Spleen (tissue), 11 donors: ENCODE results near the gene STXBP6. TPM values are rescaled to one million over a fixed set of nuclear protein-coding genes. Genes with fewer than 3 reads are reported as not detected.

ENCODE experiments used
- DNase-seq: peaks from one replicate; pipeline ENCODE4 v3.0.0-alpha.2; 2020
- H3K27ac ChIP-seq, 8 donors: fragments of 200-600 bp; sonication (generic) in 7 of 8; 1 replicate in 4 of 8; 2 replicates in 4 of 8; pipeline versions ENCODE4 v1.5.0 to v1.8.0; 2016 to 2021; ENCODE audit warnings: inconsistent platforms in 4 of 8, mild to moderate bottlenecking in 4 of 8, moderate library complexity in 1 of 8
- H3K27me3 ChIP-seq, 7 donors: fragments of 200-600 bp; sonication (generic) in 6 of 7; replicated peaks in 1 of 7; 1 replicate in 4 of 7; 2 replicates in 3 of 7; pipeline versions ENCODE4 v1.5.0 to v1.8.0; 2016 to 2021; ENCODE audit warnings: inconsistent platforms in 3 of 7, mild to moderate bottlenecking in 1 of 7
- H3K36me3 ChIP-seq, 6 donors: fragments of 200-600 bp; sonication (generic) in 5 of 6; 1 replicate in 4 of 6; 2 replicates in 2 of 6; pipeline versions ENCODE4 v1.5.0 to v1.8.0; 2016 to 2021; ENCODE audit warnings: inconsistent platforms in 2 of 6
- H3K4me1 ChIP-seq, 6 donors: fragments of 200-600 bp; sonication (generic) in 5 of 6; 1 replicate in 3 of 6; 2 replicates in 3 of 6; pipeline versions ENCODE4 v1.5.0 to v1.8.0; 2016 to 2021; ENCODE audit warnings: inconsistent platforms in 3 of 6
- H3K4me3 ChIP-seq, 8 donors: fragments of 200-600 bp; sonication (generic) in 7 of 8; 1 replicate in 4 of 8; 2 replicates in 4 of 8; pipeline versions ENCODE4 v1.5.0 to v1.8.0; 2016 to 2021; ENCODE audit warnings: inconsistent platforms in 4 of 8, mild to moderate bottlenecking in 4 of 8, moderate library complexity in 2 of 8
- H3K9me3 ChIP-seq, 8 donors: fragments of 200-600 bp; sonication (generic) in 7 of 8; 1 replicate in 4 of 8; 2 replicates in 4 of 8; pipeline versions ENCODE4 v1.5.0 to v1.8.0; 2016 to 2021; ENCODE audit warnings: inconsistent platforms in 4 of 8
- CTCF ChIP-seq, 11 experiments: fragments of 200-600 bp in 7 of 11; fragments of 450-650 bp in 4 of 11; sonication (generic) in 4 of 11; IDR thresholded peaks in 8 of 11; conservative IDR thresholded peaks in 3 of 11; 1 replicate in 7 of 11; 2 replicates in 4 of 11; pipeline versions ENCODE4 v1.4.0 to v1.8.0; 2016 to 2021; ENCODE audit warnings: antibody characterized with exemption in 11 of 11, inconsistent platforms in 4 of 11, mild to moderate bottlenecking in 1 of 11
- POLR2A ChIP-seq, 3 donors: fragments of 450-650 bp; IDR thresholded peaks; one replicate each; pipeline ENCODE4 v1.5.1; 2017; ENCODE audit warnings: antibody characterized with exemption in 3 of 3, mild to moderate bottlenecking in 1 of 3
- POLR2AphosphoS5 ChIP-seq, 3 donors: sonication (generic); formaldehyde crosslinking; IDR thresholded peaks; one replicate each; pipeline ENCODE4 v1.5.1; 2017; ENCODE audit warnings: antibody characterized with exemption in 3 of 3
- WGBS, 5 donors: extraction: QIAGEN DNeasy Blood & Tissue Kit in 3 of 5; methylation state at CpG; one replicate each; pipeline versions ENCODE4 v1.1.5 to v1.1.7; 2013 to 2018; 5-methylcytosine and 5-hydroxymethylcytosine counted together
- intact Hi-C: fragments of 100-400 bp; cut with DNase I; formaldehyde crosslinking; loops from one replicate; pipeline ENCODE4 v1.15.0; 2023; ENCODE audit warnings: low total_unique reads
- polyA plus RNA-seq, 3 donors: library from polyadenylated mRNA; stranded (reverse); fragments of 200-250 nt; gene quantifications; one replicate each; pipeline ENCODE4 v1.2.1, GENCODE V29; 2013
- total RNA-seq, 7 donors: library from RNA; depleted of rRNA in 3 of 7; stranded (reverse); fragments of >200 nt in 3 of 7; fragmentation: NEBNext Ultra II Directional in 4 of 7; extraction: Animal tissue kit (Norgen Biotek cat#: 25700) in 4 of 7; gene quantifications; one replicate each; pipeline versions ENCODE4 v1.1.0 to v1.2.1, GENCODE V29; 2016 to 2021
- donor health status: healthy with polysubstance abuse.
- donor health status: DM: no; HTN: no; CAD: no; lungs with moderate emphysema.
- donor health status: DM: no; HTN: no; CAD: no.
- donor health status: Bipolar disorder and iron deficiency.
- donor health status: healthy.
- donor health status: DM: no; HTN: no; CAD: no.
- donor health status: DM: yes; HTN: yes; CAD: no.

STXBP6 gene
- total and polyA plus RNA-seq, 10 donors, result 0.76 to 1.4 (median 0.87) TPM

DNA sequence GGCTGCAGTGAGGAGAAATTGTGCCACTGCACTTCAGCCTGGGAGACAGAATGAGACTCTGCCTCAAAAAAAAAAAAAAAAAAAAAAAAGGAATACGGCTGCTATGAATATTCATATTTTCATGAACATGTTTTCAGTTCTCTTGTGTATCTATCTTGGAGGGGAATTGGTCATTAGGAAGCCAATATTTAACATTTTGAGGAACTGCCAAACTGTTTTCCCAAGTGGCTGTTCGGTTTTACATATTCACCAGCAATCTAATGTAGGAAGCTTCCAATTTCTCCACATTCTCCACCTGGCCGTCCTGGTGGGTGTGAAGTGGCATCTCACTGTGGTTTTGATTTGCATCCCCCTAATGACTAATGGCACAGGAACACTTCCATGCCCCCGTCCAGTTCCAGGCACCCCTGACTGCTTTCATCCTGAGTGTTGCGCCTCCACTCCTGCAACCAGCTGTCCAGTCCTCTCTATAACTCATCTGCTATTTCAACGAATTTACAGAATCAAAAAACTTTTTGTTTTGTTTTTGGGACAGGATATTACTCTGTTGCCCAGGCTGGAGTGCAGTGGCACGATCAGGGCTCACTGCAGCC, 5.7 kb downstream of the STXBP6 start:
- 66 to 87% (median 76%) methylated on average over 7 of the region's 7 CpGs for WGBS, 5 donors
- H3K4me1 ChIP-seq, result peaks cover 2 to 7% (median 3%) of the 10 kb centered on the region in 6 donors
- H3K27ac ChIP-seq, result no peak overlapping the region
- intact Hi-C loops, result no loop called here
- H3K9me3 ChIP-seq, result no peaks in the 10 kb centered on the region
- no peak for TF ChIP-seq CTCF (IDR thresholded peaks at IDR 0.05 in 8 of 11, conservative IDR thresholded peaks at IDR 0.05 in 3 of 11)
- TF ChIP-seq POLR2A (IDR thresholded peaks at IDR 0.05), result no peak
- no peak for TF ChIP-seq POLR2AphosphoS5 (IDR thresholded peaks at IDR 0.05)
- no peak overlapping the region for H3K4me3 ChIP-seq
- DNase-seq, result no peak
- no peaks in the 10 kb centered on the region for H3K36me3 ChIP-seq
- peaks cover 2 to 44% (median 12%) of the 10 kb centered on the region in 7 donors for H3K27me3 ChIP-seq

- Histone ChIP-seq H3K36me3 (no peaks in the 10 kb centered on the region), H3K27me3 (peaks cover 0 to 28% (median 0%) of the 10 kb centered on the region in 7 donors), H3K4me3 (no peak overlapping the region), H3K27ac (no peak overlapping the region), H3K4me1 (no peaks in the 10 kb centered on the region), H3K9me3 (no peaks in the 10 kb centered on the region)
- TF ChIP-seq POLR2AphosphoS5 (IDR thresholded peaks at IDR 0.05) (no peak), CTCF (IDR thresholded peaks at IDR 0.05 in 8 of 11, conservative IDR thresholded peaks at IDR 0.05 in 3 of 11) (peak in 1 of 11 experiments; percentile 21)
- DNase-seq, result no peak
- intact Hi-C loops, result no loop called here
- WGBS, 5 donors, result 78 to 84% (median 81%) methylated on average over 14 of the region's 14 CpGs
These were observed 7.3 kb downstream of the STXBP6 start for GRCh38 chr14:25042362-25043299.

DNA sequence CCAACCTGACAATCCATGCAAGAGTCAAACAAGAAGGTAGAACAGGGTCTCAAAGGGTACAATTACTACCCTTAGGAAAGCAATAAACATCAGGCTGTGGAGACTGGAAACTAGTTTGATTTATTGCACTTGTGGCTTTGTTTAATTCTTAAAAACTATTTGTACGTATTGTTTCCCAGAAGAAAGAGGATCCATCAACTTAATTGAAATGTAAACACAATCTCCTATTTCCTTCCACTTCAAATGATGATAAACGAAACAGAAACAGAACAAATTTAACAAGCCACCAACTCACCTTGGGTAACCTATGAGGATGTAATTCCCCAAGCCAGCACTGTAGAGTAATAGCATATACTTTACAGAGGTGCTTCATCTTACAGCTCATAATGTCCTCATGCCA, 8.0 kb downstream of the STXBP6 start:
- no peak overlapping the region for H3K4me3 ChIP-seq
- peaks cover 0 to 21% (median 0%) of the 10 kb centered on the region in 7 donors for H3K27me3 ChIP-seq
- intact Hi-C loops, result no loop called here
- no peaks in the 10 kb centered on the region for H3K4me1 ChIP-seq
- TF ChIP-seq POLR2AphosphoS5 (IDR thresholded peaks at IDR 0.05) (no peak), CTCF (IDR thresholded peaks at IDR 0.05 in 8 of 11, conservative IDR thresholded peaks at IDR 0.05 in 3 of 11) (no peak), POLR2A (IDR thresholded peaks at IDR 0.05) (no peak)
- no peak overlapping the region for H3K27ac ChIP-seq
- DNase-seq, result no peak
- no peaks in the 10 kb centered on the region for H3K9me3 ChIP-seq
- 50 to 69% (median 51%) methylated on average over 2 of the region's 2 CpGs for WGBS, 5 donors
- H3K36me3 ChIP-seq, result no peaks in the 10 kb centered on the region

- intact Hi-C loops, result no loop called here
- no peak for DNase-seq
- H3K36me3 ChIP-seq, result no peaks in the 10 kb centered on the region
- no peak for TF ChIP-seq CTCF (IDR thresholded peaks at IDR 0.05 in 8 of 11, conservative IDR thresholded peaks at IDR 0.05 in 3 of 11)
- TF ChIP-seq POLR2A (IDR thresholded peaks at IDR 0.05), result no peak
- no peak for TF ChIP-seq POLR2AphosphoS5 (IDR thresholded peaks at IDR 0.05)
- H3K27me3 ChIP-seq, result peaks cover 0 to 16% (median 0%) of the 10 kb centered on the region in 7 donors
- no peaks in the 10 kb centered on the region for H3K4me1 ChIP-seq
- no peaks in the 10 kb centered on the region for H3K9me3 ChIP-seq
- no peak overlapping the region for H3K4me3 ChIP-seq
- no peak overlapping the region for H3K27ac ChIP-seq
- 84 to 94% (median 92%) methylated on average over 4 of the region's 4 CpGs for WGBS, 5 donors
These were observed 8.5 kb downstream of the STXBP6 start for GRCh38 chr14:25041484-25041883.
